GM12864 (cell line): ENCODE results near the gene ALKBH3.

Experiments used
- DNase-seq: peaks from one replicate; pipeline ENCODE4 v3.0.0-alpha.2; 2011; ENCODE audit warnings: low read depth
- H3K4me3 ChIP-seq: 2 replicates; pipeline ENCODE4 v1.5.1; 2011; ENCODE audit warnings: mild to moderate bottlenecking, low read depth, low read length, control low read depth
- TF ChIP-seq, protein P1 (sequence below): IDR thresholded peaks from 2 replicates; pipeline ENCODE4 v1.5.1; 2011; ENCODE audit warnings: low read depth, mild to moderate bottlenecking, moderate library complexity, low read length, control low read depth, inconsistent platforms; ENCODE audit errors: missing control alignments

Gene ALKBH3

DNA sequence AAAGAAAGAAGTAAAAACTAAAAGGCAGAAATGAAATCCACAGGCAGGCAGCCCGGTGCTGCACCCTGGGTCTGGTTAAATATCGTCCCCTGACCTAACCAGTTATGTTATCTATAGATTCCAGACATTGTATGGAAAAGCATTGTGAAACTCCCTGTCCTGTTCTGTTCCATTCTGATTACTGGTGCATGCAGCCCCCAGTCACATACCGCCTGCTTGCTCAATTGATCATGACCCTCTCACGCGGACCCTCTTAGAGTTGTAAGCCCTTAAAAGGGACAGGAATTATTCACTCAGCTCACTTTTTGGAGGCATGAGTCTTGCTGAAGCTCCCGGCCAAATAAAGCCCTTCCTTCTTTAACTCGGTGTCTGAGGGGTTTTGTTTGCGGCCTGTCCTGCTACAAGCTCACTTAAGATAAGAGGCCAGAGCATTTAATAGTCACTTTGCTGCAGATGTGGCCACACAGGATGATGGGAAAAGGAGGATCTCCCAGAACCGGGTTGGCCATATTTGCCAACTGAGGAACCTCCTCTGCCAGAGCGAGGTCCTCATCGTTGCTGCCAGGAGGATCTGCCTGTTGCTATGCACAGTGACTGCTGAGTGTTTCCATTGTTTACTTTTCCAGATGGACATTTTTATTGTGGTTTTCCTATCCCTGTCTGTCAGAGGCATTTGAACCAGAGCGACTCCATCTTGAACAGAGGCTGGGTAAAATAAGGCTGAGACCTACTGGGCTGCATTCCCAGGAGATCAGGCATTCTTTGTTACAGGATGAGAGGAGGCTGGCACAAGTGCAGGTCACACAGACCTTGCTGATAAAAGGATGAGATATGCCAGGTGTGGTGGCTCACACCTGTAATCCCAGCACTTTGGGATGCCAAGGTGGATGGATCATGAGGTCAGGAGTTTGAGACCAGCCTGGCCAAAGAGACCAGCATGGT lies 72.0 kb downstream of the ALKBH3 start:
- H3K4me3 ChIP-seq: no peak overlapping the region
- DNase-seq: no peak
- TF ChIP-seq, protein P1, sequence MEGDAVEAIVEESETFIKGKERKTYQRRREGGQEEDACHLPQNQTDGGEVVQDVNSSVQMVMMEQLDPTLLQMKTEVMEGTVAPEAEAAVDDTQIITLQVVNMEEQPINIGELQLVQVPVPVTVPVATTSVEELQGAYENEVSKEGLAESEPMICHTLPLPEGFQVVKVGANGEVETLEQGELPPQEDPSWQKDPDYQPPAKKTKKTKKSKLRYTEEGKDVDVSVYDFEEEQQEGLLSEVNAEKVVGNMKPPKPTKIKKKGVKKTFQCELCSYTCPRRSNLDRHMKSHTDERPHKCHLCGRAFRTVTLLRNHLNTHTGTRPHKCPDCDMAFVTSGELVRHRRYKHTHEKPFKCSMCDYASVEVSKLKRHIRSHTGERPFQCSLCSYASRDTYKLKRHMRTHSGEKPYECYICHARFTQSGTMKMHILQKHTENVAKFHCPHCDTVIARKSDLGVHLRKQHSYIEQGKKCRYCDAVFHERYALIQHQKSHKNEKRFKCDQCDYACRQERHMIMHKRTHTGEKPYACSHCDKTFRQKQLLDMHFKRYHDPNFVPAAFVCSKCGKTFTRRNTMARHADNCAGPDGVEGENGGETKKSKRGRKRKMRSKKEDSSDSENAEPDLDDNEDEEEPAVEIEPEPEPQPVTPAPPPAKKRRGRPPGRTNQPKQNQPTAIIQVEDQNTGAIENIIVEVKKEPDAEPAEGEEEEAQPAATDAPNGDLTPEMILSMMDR: no peak

DNA sequence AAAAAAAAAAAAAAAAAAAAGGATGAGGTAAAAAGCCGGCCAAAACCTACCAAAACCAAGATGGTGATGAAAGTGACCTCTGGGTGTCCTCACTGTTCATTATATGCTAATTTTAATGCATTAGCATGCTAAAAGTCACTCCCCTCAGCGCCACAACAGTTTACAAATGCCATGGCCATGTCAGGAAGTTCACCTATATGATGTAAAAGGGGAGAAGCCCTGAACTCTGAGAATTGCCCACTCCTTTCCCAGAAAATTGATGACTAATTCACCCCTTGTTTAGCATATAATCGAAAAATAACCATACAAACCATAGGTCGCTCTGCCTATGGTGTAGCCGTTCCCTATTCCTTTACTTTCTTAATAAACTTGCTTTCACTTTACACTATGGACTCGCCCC lies 72.9 kb downstream of the ALKBH3 start:
- H3K4me3 ChIP-seq: no peak overlapping the region
- no peak for DNase-seq
- TF ChIP-seq, protein P1: no peak

DNA sequence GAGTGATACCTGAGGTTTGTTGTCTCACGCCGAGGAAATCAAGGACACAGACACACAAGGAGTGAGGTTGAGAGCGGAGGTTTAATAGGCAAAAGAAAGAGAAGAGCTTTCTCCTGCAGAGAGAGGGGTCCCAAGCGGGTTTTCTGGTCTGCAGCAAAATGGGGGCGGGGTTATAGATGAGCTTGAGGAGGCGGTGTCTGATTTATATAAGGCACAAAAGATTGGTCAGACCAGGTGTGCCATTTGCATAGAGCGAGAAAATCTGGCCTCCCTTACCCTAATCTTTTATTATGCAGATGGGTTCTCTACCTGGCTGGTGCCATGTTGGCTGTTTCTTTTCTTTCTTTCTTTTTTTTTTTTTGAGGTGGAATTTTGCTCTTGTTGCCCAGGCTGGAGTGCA lies 73.6 kb downstream of the ALKBH3 start:
- TF ChIP-seq, protein P1: no peak
- H3K4me3 ChIP-seq: no peak overlapping the region
- DNase-seq: no peak

DNA sequence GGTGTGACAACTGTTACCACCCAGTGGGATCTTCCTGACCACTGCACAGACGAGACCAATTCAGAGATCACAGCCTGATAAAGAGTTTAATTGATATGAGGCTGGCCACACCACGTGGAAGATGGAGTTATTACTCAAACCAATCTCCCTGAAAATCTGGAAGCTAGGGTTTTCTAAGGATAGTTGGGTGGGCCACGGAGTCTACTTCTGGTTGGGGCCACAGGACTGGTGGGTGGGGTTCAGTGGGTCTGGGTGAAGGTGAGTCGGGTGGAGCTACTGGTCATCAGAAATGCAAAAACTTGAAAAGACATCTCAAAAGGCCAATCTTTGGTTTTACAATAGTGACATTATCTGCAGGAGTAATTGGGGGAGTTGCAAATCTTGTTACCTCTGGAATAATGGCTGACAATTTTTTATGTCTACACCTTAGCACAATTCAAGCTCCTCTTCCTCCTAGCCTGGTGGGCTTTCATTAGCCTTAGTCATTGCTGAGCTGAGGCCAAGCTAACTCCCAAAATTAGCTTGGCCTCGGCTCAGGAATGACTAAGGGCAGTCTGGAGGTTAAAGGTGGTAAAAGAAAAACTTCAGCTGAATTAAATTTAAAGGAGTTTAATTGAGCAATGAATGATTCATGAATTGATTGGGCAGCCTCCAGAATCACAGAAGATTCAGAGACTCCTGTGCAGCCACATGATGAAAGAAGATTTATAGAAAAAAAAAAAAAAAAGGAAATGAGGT lies 74.9 kb downstream of the ALKBH3 start:
- no peak for DNase-seq
- TF ChIP-seq, protein P1: no peak

DNA sequence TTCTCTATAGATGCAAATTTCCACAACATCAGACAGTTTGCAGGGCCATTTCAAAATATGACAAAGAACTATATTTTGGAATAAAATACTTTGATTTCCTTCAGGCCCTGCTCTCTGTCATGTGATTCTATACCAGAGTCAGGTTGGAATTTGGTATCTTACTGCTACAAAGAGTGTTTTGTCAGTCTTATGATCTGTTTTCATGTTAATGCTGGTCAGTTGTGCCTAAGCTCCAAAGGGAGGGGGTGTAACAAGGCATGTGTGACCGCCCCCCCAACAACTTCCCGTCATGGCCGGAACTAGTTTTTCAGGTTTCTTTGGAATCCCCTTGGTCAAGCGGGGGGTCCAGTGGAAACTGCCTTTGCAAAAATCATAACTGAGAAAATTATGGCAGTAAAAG lies 76.9 kb downstream of the ALKBH3 start:
- no peak for DNase-seq
- H3K4me3 ChIP-seq: no peak overlapping the region
- TF ChIP-seq, protein P1: no peak

More for the DNA sequence above, 74.9 kb downstream of the ALKBH3 start:
- H3K4me3 ChIP-seq: no peak overlapping the region

DNA sequence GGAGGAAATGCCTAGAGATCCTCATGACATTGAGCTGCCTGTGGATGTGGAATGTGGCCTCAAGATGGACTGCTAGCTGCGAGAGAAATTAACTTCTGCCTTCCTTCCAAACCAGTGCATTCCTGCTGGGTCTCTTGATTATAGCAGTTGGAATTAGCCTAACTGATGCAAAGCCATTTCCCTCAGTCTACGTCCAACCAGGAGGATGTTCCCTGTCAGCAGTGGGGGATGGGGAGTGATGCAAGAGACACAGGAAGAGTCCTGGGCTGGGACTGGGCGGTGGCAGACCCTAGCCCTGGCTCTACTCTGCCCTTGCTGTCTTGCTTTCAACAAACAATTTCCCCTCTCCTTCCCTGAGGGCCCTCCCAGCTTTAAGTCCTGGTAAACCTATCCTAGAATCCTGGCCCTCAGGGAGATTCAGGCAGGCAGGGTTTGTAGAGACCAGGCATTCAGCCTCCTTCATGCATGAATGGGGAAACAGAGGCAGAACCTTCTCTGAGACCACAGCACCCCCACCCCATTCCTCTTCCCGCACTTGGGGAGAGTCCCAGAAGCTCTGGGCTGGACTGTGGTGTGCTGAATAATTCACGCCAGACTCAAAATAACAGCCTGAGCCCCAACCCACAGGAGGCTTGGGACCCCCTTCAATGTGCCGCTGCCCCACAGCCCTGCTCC lies 78.8 kb downstream of the ALKBH3 start:
- TF ChIP-seq, protein P1: no peak
- DNase-seq: no peak

More for the DNA sequence above, 78.8 kb downstream of the ALKBH3 start:
- no peak overlapping the region for H3K4me3 ChIP-seq
